ENCODE data around the gene DIS3L2.

DIS3L2 gene

DNA sequence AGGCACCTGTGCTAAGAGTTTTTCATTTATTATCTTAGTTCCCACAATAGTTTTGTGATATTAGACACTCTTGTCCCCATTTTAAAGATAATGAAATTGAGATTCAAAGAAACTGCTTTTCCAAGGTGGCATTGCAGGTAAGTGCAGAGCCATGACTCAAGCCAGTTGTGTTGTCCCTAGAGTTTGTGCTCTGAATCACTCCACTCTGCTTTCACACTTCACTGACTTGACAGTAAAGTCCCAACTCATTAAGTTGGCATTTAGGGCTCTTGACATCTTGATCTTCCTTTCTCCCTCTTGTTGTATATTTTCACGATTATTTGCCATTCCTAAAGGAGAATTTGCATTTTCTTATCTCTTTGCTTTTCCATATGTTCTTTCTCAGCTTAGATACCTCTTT is 114.3 kb downstream of the DIS3L2 start:
- Histone ChIP-seq H3K4me3 (ENCODE audit: low read length, poor library complexity, severe bottlenecking) (no peak overlapping the region), H3K9me2 (replicated peaks; ENCODE audit: low read depth, low read length) (no peaks in the 10 kb centered on the region)

DNA sequence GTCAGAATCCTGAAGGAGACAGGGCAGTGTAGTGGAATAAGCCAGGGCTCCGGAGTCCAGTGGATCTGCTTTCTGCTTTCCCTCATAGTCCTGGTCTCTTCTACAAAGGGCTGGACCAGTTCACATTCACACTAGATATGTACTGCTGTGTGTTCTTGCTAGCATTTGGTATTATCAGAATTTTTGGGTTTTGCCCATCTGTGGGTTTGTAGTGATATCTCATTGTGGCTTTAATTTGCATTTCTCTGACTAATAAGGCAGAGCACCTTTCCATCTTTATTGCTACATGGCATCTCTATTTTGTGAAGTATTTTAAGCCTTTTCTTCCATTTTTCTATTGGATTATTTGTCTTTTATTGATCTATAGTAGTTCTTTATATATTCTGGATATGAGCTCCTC is 114.8 kb downstream of the DIS3L2 start:
- H3K79me2 ChIP-seq (ENCODE audit: insufficient read depth, low read length) = no peaks in the 10 kb centered on the region
- no peaks in the 10 kb centered on the region for H3K36me3 ChIP-seq (ENCODE audit: insufficient read depth, low read length)
- TF ChIP-seq EZH2phosphoT487 (IDR thresholded peaks at IDR 0.05; ENCODE audit: borderline replicate concordance) = no peak
- TF ChIP-seq, protein P1, sequence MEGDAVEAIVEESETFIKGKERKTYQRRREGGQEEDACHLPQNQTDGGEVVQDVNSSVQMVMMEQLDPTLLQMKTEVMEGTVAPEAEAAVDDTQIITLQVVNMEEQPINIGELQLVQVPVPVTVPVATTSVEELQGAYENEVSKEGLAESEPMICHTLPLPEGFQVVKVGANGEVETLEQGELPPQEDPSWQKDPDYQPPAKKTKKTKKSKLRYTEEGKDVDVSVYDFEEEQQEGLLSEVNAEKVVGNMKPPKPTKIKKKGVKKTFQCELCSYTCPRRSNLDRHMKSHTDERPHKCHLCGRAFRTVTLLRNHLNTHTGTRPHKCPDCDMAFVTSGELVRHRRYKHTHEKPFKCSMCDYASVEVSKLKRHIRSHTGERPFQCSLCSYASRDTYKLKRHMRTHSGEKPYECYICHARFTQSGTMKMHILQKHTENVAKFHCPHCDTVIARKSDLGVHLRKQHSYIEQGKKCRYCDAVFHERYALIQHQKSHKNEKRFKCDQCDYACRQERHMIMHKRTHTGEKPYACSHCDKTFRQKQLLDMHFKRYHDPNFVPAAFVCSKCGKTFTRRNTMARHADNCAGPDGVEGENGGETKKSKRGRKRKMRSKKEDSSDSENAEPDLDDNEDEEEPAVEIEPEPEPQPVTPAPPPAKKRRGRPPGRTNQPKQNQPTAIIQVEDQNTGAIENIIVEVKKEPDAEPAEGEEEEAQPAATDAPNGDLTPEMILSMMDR (conservative IDR thresholded peaks at IDR 0.05; ENCODE audit: low read length) = no peak
- no peak overlapping the region for H3K4me3 ChIP-seq (ENCODE audit: low read length, poor library complexity, severe bottlenecking)
- H3K4me2 ChIP-seq (ENCODE audit: low read depth, low read length, poor library complexity, severe bottlenecking) = no peak overlapping the region
- no peak overlapping the region for H3K9ac ChIP-seq (ENCODE audit: low read depth, low read length, poor library complexity, severe bottlenecking)
- H2AFZ ChIP-seq (ENCODE audit: low read length) = no peak overlapping the region
- no peaks in the 10 kb centered on the region for H3K9me2 ChIP-seq (replicated peaks; ENCODE audit: low read depth, low read length)
- no peaks in the 10 kb centered on the region for H3K27me3 ChIP-seq (ENCODE audit: insufficient read depth, low read length, poor library complexity, severe bottlenecking)
- no peaks in the 10 kb centered on the region for H4K20me1 ChIP-seq (ENCODE audit: insufficient read depth, low read length, poor library complexity, severe bottlenecking)
- peaks cover 25% of the 10 kb centered on the region for H3K4me1 ChIP-seq (ENCODE audit: insufficient read depth, low read length, poor library complexity, severe bottlenecking)
- H3K9me3 ChIP-seq (ENCODE audit: insufficient read depth, low read depth, low read length) = no peaks in the 10 kb centered on the region
- no peaks in the 10 kb centered on the region for H3F3A ChIP-seq (ENCODE audit: low read depth)

More for the DNA sequence above, 114.3 kb downstream of the DIS3L2 start:
- H4K20me1 ChIP-seq (ENCODE audit: insufficient read depth, low read length, poor library complexity, severe bottlenecking) = no peaks in the 10 kb centered on the region
- H3K4me1 ChIP-seq (ENCODE audit: insufficient read depth, low read length, poor library complexity, severe bottlenecking) = peaks cover 29% of the 10 kb centered on the region
- H3K9me3 ChIP-seq (ENCODE audit: insufficient read depth, low read depth, low read length) = no peaks in the 10 kb centered on the region
- H3K9ac ChIP-seq (ENCODE audit: low read depth, low read length, poor library complexity, severe bottlenecking) = no peak overlapping the region
- H3K36me3 ChIP-seq (ENCODE audit: insufficient read depth, low read length) = no peaks in the 10 kb centered on the region
- no peaks in the 10 kb centered on the region for H3F3A ChIP-seq (ENCODE audit: low read depth)
- 0 out of 2 replicates have a peak, but pooled peaks cover under 1% of the 10 kb centered on the region for H3K79me2 ChIP-seq (ENCODE audit: insufficient read depth, low read length)
- H3K27me3 ChIP-seq (ENCODE audit: insufficient read depth, low read length, poor library complexity, severe bottlenecking) = no peaks in the 10 kb centered on the region
- no peak overlapping the region for H3K4me2 ChIP-seq (ENCODE audit: low read depth, low read length, poor library complexity, severe bottlenecking)
- TF ChIP-seq, protein P1 (conservative IDR thresholded peaks at IDR 0.05; ENCODE audit: low read length) = no peak
- no peak for TF ChIP-seq EZH2phosphoT487 (IDR thresholded peaks at IDR 0.05; ENCODE audit: borderline replicate concordance)
- H2AFZ ChIP-seq (ENCODE audit: low read length) = no peak overlapping the region

DNA sequence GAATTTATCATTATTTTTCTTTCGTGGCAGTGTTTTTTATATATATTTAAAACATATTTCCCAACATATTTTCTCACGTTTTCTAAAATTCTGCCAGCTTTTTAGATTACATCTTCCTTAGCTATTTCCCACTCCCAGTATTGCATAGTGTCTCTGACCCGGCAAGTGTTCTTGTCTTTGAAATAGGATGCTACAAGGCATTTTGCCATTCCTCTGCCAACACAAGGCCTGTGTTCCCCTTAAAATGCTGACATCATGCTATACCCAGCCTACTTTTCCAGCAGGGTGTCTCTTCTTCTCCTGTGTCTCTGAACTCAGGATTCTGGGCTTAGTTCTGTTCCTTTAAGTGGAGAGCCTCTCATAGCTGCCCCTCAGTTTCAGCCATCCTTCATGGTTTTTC is 115.2 kb downstream of the DIS3L2 start:
- Histone ChIP-seq H3F3A (ENCODE audit: low read depth) (no peaks in the 10 kb centered on the region), H3K4me2 (ENCODE audit: low read depth, low read length, poor library complexity, severe bottlenecking) (no peak overlapping the region), H3K4me3 (ENCODE audit: low read length, poor library complexity, severe bottlenecking) (no peak overlapping the region), H2AFZ (ENCODE audit: low read length) (no peak overlapping the region), H4K20me1 (ENCODE audit: insufficient read depth, low read length, poor library complexity, severe bottlenecking) (no peaks in the 10 kb centered on the region), H3K9ac (ENCODE audit: low read depth, low read length, poor library complexity, severe bottlenecking) (no peak overlapping the region), H3K79me2 (ENCODE audit: insufficient read depth, low read length) (no peaks in the 10 kb centered on the region), H3K36me3 (ENCODE audit: insufficient read depth, low read length) (no peaks in the 10 kb centered on the region), H3K9me3 (ENCODE audit: insufficient read depth, low read depth, low read length) (peaks cover 2% of the 10 kb centered on the region; the same call in 1 of the 2 replicates), H3K4me1 (ENCODE audit: insufficient read depth, low read length, poor library complexity, severe bottlenecking) (peaks cover 20% of the 10 kb centered on the region), H3K9me2 (replicated peaks; ENCODE audit: low read depth, low read length) (no peaks in the 10 kb centered on the region), H3K27me3 (ENCODE audit: insufficient read depth, low read length, poor library complexity, severe bottlenecking) (no peaks in the 10 kb centered on the region)
- no peak for TF ChIP-seq EZH2phosphoT487 (IDR thresholded peaks at IDR 0.05; ENCODE audit: borderline replicate concordance)
- TF ChIP-seq, protein P1 (conservative IDR thresholded peaks at IDR 0.05; ENCODE audit: low read length) = no peak
